ENCODE results near the gene HSPB2. TPM values are rescaled to one million over a fixed set of nuclear protein-coding genes. Genes with fewer than 3 reads are reported as not detected.

Gene HSPB2
- total and polyA plus RNA-seq, 2 donors (not counting 1 experiment from before 2014, with no cell fraction given), result not detected

DNA sequence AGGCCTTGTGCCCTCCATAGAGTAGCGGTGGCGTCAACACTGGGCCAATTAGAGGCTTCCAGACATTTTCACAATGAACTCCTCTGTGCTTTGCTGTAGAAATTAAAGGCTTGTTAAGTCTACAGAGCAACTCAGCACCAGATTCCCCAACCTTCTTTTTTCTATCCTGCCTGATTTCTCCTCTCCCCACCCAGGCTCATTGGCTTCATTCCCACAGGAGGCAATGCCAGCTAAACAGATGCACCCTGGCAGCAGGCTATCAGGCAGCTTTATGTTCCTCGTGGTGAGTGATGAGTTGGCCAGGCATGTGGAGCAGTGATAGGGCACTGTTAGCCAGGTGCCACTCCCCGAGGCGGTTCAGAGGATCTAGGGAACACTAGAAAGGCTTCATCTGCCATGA lies 29.4 kb downstream of the HSPB2 start:
- Mint-ChIP-seq H3K4me1 (peaks cover 28% of the 10 kb centered on the region), H3K9me3 (ENCODE audit: insufficient read depth) (no peaks in the 10 kb centered on the region), H3K27ac (no peak overlapping the region), H3K27me3 (no peaks in the 10 kb centered on the region), H3K4me3 (no peak overlapping the region)
- Histone ChIP-seq H4K20me1 (ENCODE audit: control insufficient read depth, insufficient read depth, low read length, poor library complexity, severe bottlenecking) (no peaks in the 10 kb centered on the region), H3K4me3 (ENCODE audit: control extremely low read depth in 1 of 5, extremely low read depth in 1 of 5, insufficient read depth in 1 of 5, low read depth in 2 of 5, low read length in 4 of 5) (no peak overlapping the region), H3K4me2 (replicated peaks; ENCODE audit: low read depth, low read length, poor library complexity, severe bottlenecking) (no peak overlapping the region), H3K36me3 (replicated peaks in 1 of 2; ENCODE audit: control extremely low read depth in 1 of 2, control insufficient read depth in 1 of 2, extremely low read depth in 1 of 2, insufficient read depth in 2 of 2, low read length in 1 of 2) (no peaks in the 10 kb centered on the region), H2AFZ (ENCODE audit: insufficient read depth, low read depth, low read length, poor library complexity, severe bottlenecking) (no peak overlapping the region), H3K79me2 (ENCODE audit: control insufficient read depth, insufficient read depth, low read length) (no peaks in the 10 kb centered on the region), H3K27me3 (replicated peaks in 1 of 4; ENCODE audit: control extremely low read depth in 1 of 4, control insufficient read depth in 3 of 4, insufficient read depth in 4 of 4, low read length in 3 of 4) (peaks cover 0 to 7% (median 0%) of the 10 kb centered on the region in 4 experiments), H3K9me3 (ENCODE audit: control extremely low read depth in 1 of 3, control insufficient read depth in 2 of 3, insufficient read depth in 1 of 3, low read length in 2 of 3) (no peaks in the 10 kb centered on the region), H3K9ac (ENCODE audit: low read length) (no peak overlapping the region), H3K27ac (ENCODE audit: low read length in 2 of 2) (no peak overlapping the region), H3K4me1 (ENCODE audit: control insufficient read depth in 2 of 2, insufficient read depth in 2 of 2, low read length in 2 of 2) (peaks cover 16 to 24% of the 10 kb centered on the region in 2 donors)
- TF ChIP-seq, protein P1, sequence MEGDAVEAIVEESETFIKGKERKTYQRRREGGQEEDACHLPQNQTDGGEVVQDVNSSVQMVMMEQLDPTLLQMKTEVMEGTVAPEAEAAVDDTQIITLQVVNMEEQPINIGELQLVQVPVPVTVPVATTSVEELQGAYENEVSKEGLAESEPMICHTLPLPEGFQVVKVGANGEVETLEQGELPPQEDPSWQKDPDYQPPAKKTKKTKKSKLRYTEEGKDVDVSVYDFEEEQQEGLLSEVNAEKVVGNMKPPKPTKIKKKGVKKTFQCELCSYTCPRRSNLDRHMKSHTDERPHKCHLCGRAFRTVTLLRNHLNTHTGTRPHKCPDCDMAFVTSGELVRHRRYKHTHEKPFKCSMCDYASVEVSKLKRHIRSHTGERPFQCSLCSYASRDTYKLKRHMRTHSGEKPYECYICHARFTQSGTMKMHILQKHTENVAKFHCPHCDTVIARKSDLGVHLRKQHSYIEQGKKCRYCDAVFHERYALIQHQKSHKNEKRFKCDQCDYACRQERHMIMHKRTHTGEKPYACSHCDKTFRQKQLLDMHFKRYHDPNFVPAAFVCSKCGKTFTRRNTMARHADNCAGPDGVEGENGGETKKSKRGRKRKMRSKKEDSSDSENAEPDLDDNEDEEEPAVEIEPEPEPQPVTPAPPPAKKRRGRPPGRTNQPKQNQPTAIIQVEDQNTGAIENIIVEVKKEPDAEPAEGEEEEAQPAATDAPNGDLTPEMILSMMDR (IDR thresholded peaks at IDR 0.05), result no peak
- TF ChIP-seq EZH2 (IDR thresholded peaks at IDR 0.05; ENCODE audit: borderline replicate concordance, insufficient read depth, low read depth, low read length, poor library complexity, severe bottlenecking), result no peak
- ATAC-seq (ENCODE audit: low read depth) (no peak), DNase-seq (no peak)
- WGBS (ENCODE audit: insufficient coverage), result 98% methylated on average over 5 of the region's 5 CpGs
- CTCF ChIA-PET, result interaction anchor here (0.6 kb wide), 1 partner anchor 63 kb away, joined by 3 read pairs; no protein-coding TSS in a partner anchor
- intact Hi-C loops (cut with micrococcal nuclease), result no loop called here
- POLR2A ChIA-PET, result no interaction called here

DNA sequence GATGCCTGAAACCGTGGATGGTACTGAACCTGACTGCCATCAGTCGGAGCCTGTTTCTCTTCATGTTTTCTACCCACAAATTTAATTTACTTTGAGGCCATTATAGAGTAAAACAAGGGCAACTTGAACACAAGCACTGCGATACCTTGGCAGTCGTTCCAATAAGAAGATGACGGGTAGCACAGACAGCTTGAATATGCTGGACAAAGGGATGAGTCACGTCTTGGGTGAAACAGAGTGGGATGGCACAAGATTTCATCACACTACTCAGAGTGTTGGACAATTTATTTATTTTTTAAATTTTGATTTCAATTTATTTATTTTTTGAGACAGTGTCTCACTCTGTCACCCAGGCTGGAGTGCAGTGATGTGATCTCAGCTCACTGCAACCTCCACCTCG lies 30.3 kb downstream of the HSPB2 start:
- Mint-ChIP-seq H3K4me1 (peaks cover 26% of the 10 kb centered on the region), H3K27me3 (no peaks in the 10 kb centered on the region), H3K9me3 (ENCODE audit: insufficient read depth) (no peaks in the 10 kb centered on the region), H3K4me3 (no peak overlapping the region), H3K27ac (no peak overlapping the region)
- Histone ChIP-seq H2AFZ (ENCODE audit: insufficient read depth, low read depth, low read length, poor library complexity, severe bottlenecking) (no peak overlapping the region), H3K27ac (ENCODE audit: low read length in 2 of 2) (no peak overlapping the region), H3K4me2 (replicated peaks; ENCODE audit: low read depth, low read length, poor library complexity, severe bottlenecking) (no peak overlapping the region), H3K79me2 (ENCODE audit: control insufficient read depth, insufficient read depth, low read length) (no peaks in the 10 kb centered on the region), H3K4me3 (ENCODE audit: control extremely low read depth in 1 of 5, extremely low read depth in 1 of 5, insufficient read depth in 1 of 5, low read depth in 2 of 5, low read length in 4 of 5) (no peak overlapping the region), H3K4me1 (ENCODE audit: control insufficient read depth in 2 of 2, insufficient read depth in 2 of 2, low read length in 2 of 2) (peaks cover 14 to 22% of the 10 kb centered on the region in 2 donors), H3K27me3 (replicated peaks in 1 of 4; ENCODE audit: control extremely low read depth in 1 of 4, control insufficient read depth in 3 of 4, insufficient read depth in 4 of 4, low read length in 3 of 4) (no peaks in the 10 kb centered on the region), H3K9me3 (ENCODE audit: control extremely low read depth in 1 of 3, control insufficient read depth in 2 of 3, insufficient read depth in 1 of 3, low read length in 2 of 3) (no peaks in the 10 kb centered on the region), H4K20me1 (ENCODE audit: control insufficient read depth, insufficient read depth, low read length, poor library complexity, severe bottlenecking) (no peaks in the 10 kb centered on the region), H3K9ac (ENCODE audit: low read length) (no peak overlapping the region), H3K36me3 (replicated peaks in 1 of 2; ENCODE audit: control extremely low read depth in 1 of 2, control insufficient read depth in 1 of 2, extremely low read depth in 1 of 2, insufficient read depth in 2 of 2, low read length in 1 of 2) (no peaks in the 10 kb centered on the region)
- ATAC-seq (ENCODE audit: low read depth), result no peak
- DNase-seq, result no peak
- CTCF ChIA-PET, result interaction anchor here (0.7 kb wide), 1 partner anchor 135 kb away, joined by 5 read pairs; no protein-coding TSS in a partner anchor
- intact Hi-C loops (cut with micrococcal nuclease), result no loop called here
- POLR2A ChIA-PET, result no interaction called here
- WGBS (ENCODE audit: insufficient coverage), result 96% methylated on average over 4 of the region's 7 CpGs
- TF ChIP-seq, protein P1 (IDR thresholded peaks at IDR 0.05), result no peak
- no peak for TF ChIP-seq EZH2 (IDR thresholded peaks at IDR 0.05; ENCODE audit: borderline replicate concordance, insufficient read depth, low read depth, low read length, poor library complexity, severe bottlenecking)
